ENCODE measurements around the gene SCARF2. TPM values are rescaled to one million over a fixed set of nuclear protein-coding genes. Genes with fewer than 3 reads are reported as not detected.

Gene SCARF2
- total RNA-seq, 1 experiment from 2014 or later, result 10.8 TPM

DNA sequence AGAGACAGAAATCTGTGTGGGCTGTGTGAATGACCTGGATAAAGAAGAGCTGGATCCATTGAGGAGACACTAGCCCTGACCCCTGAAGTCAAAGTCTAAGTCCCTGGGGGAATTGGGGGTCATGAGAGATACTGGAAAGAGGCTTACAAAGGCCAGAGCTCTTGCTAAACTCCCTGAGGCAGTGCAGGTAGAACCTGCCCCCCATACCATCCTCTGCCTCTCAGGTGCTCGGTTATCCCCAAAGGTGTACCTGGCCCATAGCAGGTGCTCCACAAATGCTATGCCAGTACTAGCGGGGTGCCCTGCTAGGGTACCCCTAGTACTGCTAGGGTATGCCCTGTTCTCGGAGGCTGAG, 19.1 kb upstream of the SCARF2 start:
- Histone ChIP-seq H3K4ac (ENCODE audit: low read depth, low read length) (no peak overlapping the region), H2AK5ac (ENCODE audit: insufficient read length, low read length) (no peak overlapping the region), H3K27me3 (ENCODE audit: insufficient read depth, low read length) (no peaks in the 10 kb centered on the region), H3K79me2 (ENCODE audit: insufficient read depth, low read length) (no peaks in the 10 kb centered on the region), H3K27ac (ENCODE audit: insufficient read length, low read depth, low read length) (no peak overlapping the region), H3K14ac (ENCODE audit: insufficient read depth, low read length) (no peak overlapping the region), H2BK120ac (ENCODE audit: low read depth, low read length, poor library complexity, severe bottlenecking) (no peak overlapping the region), H4K20me1 (ENCODE audit: control insufficient read depth, insufficient read depth, insufficient read length) (no peaks in the 10 kb centered on the region), H2BK20ac (ENCODE audit: low read depth, low read length, poor library complexity, severe bottlenecking) (no peak overlapping the region), H2BK12ac (ENCODE audit: insufficient read length, low read depth, low read length) (no peak overlapping the region), H4K91ac (ENCODE audit: insufficient read length, low read depth, low read length) (no peak overlapping the region), H3K9ac (ENCODE audit: extremely low read depth, insufficient read length, low read length) (no peak overlapping the region), H3K56ac (ENCODE audit: insufficient read length, low read depth, low read length) (no peak overlapping the region), H3K23ac (ENCODE audit: insufficient read length, low read depth, low read length) (no peak overlapping the region), H3K4me2 (ENCODE audit: insufficient read depth, insufficient read length, low read length) (no peak overlapping the region), H2AFZ (ENCODE audit: low read length) (no peak overlapping the region), H3T11ph (ENCODE audit: low read length) (no peak overlapping the region), H3K79me1 (ENCODE audit: insufficient read depth, low read depth, low read length, poor library complexity, severe bottlenecking) (no peaks in the 10 kb centered on the region), H3K18ac (ENCODE audit: insufficient read length, low read depth, low read length) (no peak overlapping the region), H3K9me3 (ENCODE audit: control insufficient read depth, low read depth, low read length) (no peaks in the 10 kb centered on the region), H4K5ac (ENCODE audit: insufficient read length, low read depth, low read length) (no peak overlapping the region), H3K23me2 (ENCODE audit: insufficient read length, low read depth, low read length, poor library complexity, severe bottlenecking) (no peaks in the 10 kb centered on the region), H4K8ac (replicated peaks; ENCODE audit: insufficient read length, low read depth, low read length) (no peak overlapping the region), H2BK15ac (ENCODE audit: low read depth, low read length) (no peak overlapping the region), H2BK5ac (ENCODE audit: insufficient read length, low read length) (no peak overlapping the region), H3K4me1 (ENCODE audit: insufficient read depth, low read length) (0 out of 2 replicates have a peak, but pooled peaks cover 2% of the 10 kb centered on the region)
- DNase-seq, result no peak
- TF ChIP-seq, protein P1, sequence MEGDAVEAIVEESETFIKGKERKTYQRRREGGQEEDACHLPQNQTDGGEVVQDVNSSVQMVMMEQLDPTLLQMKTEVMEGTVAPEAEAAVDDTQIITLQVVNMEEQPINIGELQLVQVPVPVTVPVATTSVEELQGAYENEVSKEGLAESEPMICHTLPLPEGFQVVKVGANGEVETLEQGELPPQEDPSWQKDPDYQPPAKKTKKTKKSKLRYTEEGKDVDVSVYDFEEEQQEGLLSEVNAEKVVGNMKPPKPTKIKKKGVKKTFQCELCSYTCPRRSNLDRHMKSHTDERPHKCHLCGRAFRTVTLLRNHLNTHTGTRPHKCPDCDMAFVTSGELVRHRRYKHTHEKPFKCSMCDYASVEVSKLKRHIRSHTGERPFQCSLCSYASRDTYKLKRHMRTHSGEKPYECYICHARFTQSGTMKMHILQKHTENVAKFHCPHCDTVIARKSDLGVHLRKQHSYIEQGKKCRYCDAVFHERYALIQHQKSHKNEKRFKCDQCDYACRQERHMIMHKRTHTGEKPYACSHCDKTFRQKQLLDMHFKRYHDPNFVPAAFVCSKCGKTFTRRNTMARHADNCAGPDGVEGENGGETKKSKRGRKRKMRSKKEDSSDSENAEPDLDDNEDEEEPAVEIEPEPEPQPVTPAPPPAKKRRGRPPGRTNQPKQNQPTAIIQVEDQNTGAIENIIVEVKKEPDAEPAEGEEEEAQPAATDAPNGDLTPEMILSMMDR (conservative IDR thresholded peaks at IDR 0.05), result no peak
- H3K27ac Mint-ChIP-seq, result peak overlapping the region in 2 of 3 experiments; percentile 78 to 85; a peak in 3 of 7 replicates
- no CpG with 5 or more reads among the region's 3 CpGs for WGBS (ENCODE audit: extremely low coverage, insufficient read length, low lambda C conversion rate)
- H3K27me3 Mint-ChIP-seq (ENCODE audit: low read depth), result no peaks in the 10 kb centered on the region
- no peak overlapping the region for H3K4me3 Mint-ChIP-seq
- H3K4me1 Mint-ChIP-seq, result peaks cover 15 to 21% of the 10 kb centered on the region in 2 experiments
- H3K9me3 Mint-ChIP-seq, result no peaks in the 10 kb centered on the region
- peaks cover 2 to 15% (median 4%) of the 10 kb centered on the region in 3 experiments; a peak in 5 of 7 replicates for H3K36me3 Mint-ChIP-seq (ENCODE audit: insufficient read depth in 1 of 3, low read depth in 3 of 3)
